Measurements from ENCODE around the gene INS. TPM values are rescaled to one million over a fixed set of nuclear protein-coding genes. Genes with fewer than 3 reads are reported as not detected.

INS gene
- total RNA-seq, 4 donors from 2014 or later: not detected

DNA sequence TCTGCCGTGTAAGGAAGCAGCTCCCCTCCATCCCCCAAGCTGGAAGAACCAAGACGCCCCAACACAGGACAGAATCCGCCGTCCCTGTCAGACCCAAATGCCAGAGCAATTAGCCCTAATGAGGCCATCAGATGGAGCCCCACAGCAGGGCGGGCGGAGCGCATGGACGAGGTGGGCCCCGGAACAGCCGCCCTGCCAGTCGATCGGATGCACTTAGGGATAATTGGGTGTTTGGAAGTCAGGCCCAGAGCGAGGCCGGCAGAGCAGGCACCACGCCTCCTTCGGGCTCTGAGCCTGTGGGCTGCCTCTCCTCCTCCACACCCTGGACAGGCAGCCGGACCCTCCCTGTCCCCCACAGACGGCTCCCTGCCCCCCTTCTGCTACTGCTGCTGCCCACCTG lies 16.1 kb upstream of the INS start:
- WGBS: 65% methylated on average over 18 of the region's 18 CpGs
- H3K27me3 ChIP-seq: peaks cover 0 to 68% (median 0%) of the 10 kb centered on the region in 4 donors

DNA sequence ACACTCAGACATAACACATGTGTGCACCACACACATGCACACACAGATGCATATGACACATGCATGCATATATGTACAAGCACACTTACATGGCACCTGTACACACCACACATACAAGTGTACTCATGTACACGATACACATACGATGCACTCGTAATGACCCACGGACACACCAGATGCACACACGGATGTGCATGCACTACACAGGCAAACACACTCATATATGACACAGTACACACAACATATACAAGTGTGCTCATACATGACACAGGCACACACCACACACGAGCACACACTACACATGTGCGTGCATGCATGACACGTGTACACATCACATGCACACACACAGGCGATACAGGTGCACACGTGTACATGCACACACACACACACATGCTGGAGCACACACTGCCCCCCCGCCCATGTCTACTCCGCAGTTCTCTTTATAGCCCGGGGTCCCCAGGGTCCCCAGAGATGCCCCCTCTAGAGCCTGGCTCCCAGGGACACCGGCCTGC lies 15.4 kb upstream of the INS start:
- Histone ChIP-seq H3K27ac (replicated peaks in 1 of 4) (no peak overlapping the region), H3K36me3 (no peaks in the 10 kb centered on the region), H3K9me3 (no peaks in the 10 kb centered on the region), H3K4me1 (no peaks in the 10 kb centered on the region), H3K4me3 (no peak overlapping the region), H3K27me3 (peaks cover 0 to 66% (median 0%) of the 10 kb centered on the region in 4 donors)
- intact Hi-C loops (cut with DNase I): no loop called here
- WGBS: 91% methylated on average over 14 of the region's 14 CpGs
- TF ChIP-seq POLR2A (IDR thresholded peaks at IDR 0.05; ENCODE audit: low read depth) (no peak), EP300 (IDR thresholded peaks at IDR 0.05) (no peak), POLR2AphosphoS5 (IDR thresholded peaks at IDR 0.05) (no peak)
- TF ChIP-seq, protein P1, sequence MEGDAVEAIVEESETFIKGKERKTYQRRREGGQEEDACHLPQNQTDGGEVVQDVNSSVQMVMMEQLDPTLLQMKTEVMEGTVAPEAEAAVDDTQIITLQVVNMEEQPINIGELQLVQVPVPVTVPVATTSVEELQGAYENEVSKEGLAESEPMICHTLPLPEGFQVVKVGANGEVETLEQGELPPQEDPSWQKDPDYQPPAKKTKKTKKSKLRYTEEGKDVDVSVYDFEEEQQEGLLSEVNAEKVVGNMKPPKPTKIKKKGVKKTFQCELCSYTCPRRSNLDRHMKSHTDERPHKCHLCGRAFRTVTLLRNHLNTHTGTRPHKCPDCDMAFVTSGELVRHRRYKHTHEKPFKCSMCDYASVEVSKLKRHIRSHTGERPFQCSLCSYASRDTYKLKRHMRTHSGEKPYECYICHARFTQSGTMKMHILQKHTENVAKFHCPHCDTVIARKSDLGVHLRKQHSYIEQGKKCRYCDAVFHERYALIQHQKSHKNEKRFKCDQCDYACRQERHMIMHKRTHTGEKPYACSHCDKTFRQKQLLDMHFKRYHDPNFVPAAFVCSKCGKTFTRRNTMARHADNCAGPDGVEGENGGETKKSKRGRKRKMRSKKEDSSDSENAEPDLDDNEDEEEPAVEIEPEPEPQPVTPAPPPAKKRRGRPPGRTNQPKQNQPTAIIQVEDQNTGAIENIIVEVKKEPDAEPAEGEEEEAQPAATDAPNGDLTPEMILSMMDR (IDR thresholded peaks at IDR 0.05): no peak
- DNase-seq (ENCODE audit: extremely low spot score): no peak

More for the DNA sequence above, 16.1 kb upstream of the INS start:
- no peaks in the 10 kb centered on the region for H3K4me1 ChIP-seq
- intact Hi-C loops (cut with DNase I): no loop called here
- TF ChIP-seq EP300 (IDR thresholded peaks at IDR 0.05) (no peak), POLR2AphosphoS5 (IDR thresholded peaks at IDR 0.05) (no peak), POLR2A (IDR thresholded peaks at IDR 0.05; ENCODE audit: low read depth) (no peak)
- TF ChIP-seq, protein P1 (IDR thresholded peaks at IDR 0.05): no peak
- H3K4me3 ChIP-seq: no peak overlapping the region
- H3K9me3 ChIP-seq: no peaks in the 10 kb centered on the region
- DNase-seq (ENCODE audit: extremely low spot score): no peak
- H3K36me3 ChIP-seq: no peaks in the 10 kb centered on the region
- H3K27ac ChIP-seq (replicated peaks in 1 of 4): no peak overlapping the region

- TF ChIP-seq POLR2A (IDR thresholded peaks at IDR 0.05; ENCODE audit: low read depth): no peak
- TF ChIP-seq, protein P1 (IDR thresholded peaks at IDR 0.05): no peak
- TF ChIP-seq POLR2AphosphoS5 (IDR thresholded peaks at IDR 0.05): no peak
- TF ChIP-seq EP300 (IDR thresholded peaks at IDR 0.05): no peak
- no peak overlapping the region for H3K4me3 ChIP-seq
- H3K27ac ChIP-seq (replicated peaks in 1 of 4): no peak overlapping the region
- H3K27me3 ChIP-seq: peaks cover 0 to 66% (median 0%) of the 10 kb centered on the region in 4 donors
- no peaks in the 10 kb centered on the region for H3K36me3 ChIP-seq
- intact Hi-C loops (cut with DNase I): no loop called here
- 67% methylated on average over 3 of the region's 13 CpGs for WGBS
- no peak for DNase-seq (ENCODE audit: extremely low spot score)
- H3K4me1 ChIP-seq: no peaks in the 10 kb centered on the region
- no peaks in the 10 kb centered on the region for H3K9me3 ChIP-seq
Observed at GRCh38 chr11:2175659-2176058, 14.7 kb upstream of the INS start.

DNA sequence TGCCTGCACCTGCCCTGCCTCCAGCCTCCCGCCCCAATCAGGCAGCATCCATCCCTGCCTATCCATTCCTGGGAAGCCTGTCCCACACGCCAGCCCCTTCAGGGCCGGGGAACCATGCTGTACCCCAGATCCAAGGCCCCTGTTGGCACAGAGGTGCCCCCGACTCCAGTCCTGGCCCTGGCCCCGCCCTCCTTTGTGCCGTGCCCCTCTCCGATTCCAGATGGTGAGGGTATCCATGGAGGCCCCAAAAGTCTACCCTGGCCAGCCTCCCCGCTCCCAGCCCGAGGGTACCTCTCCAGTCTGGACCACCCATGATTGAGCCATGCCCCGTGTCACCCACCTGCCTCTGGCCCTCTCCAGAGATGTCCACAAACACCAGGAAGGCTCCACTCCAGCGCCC lies 13.4 kb upstream of the INS start:
- intact Hi-C loops (cut with DNase I): no loop called here
- no peak overlapping the region for H3K27ac ChIP-seq (replicated peaks in 1 of 4)
- no peaks in the 10 kb centered on the region for H3K9me3 ChIP-seq
- DNase-seq (ENCODE audit: extremely low spot score): no peak
- 100% methylated on average over 10 of the region's 11 CpGs for WGBS
- H3K4me3 ChIP-seq: no peak overlapping the region
- no peaks in the 10 kb centered on the region for H3K4me1 ChIP-seq
- H3K36me3 ChIP-seq: no peaks in the 10 kb centered on the region
- H3K27me3 ChIP-seq: peaks cover 0 to 66% (median 0%) of the 10 kb centered on the region in 4 donors
- TF ChIP-seq EP300 (IDR thresholded peaks at IDR 0.05): no peak
- no peak for TF ChIP-seq POLR2A (IDR thresholded peaks at IDR 0.05; ENCODE audit: low read depth)
- TF ChIP-seq, protein P1 (IDR thresholded peaks at IDR 0.05): no peak
- TF ChIP-seq POLR2AphosphoS5 (IDR thresholded peaks at IDR 0.05): no peak

GRCh38 chr11:2173761-2174160 lies 12.8 kb upstream of the INS start:
- H3K4me3 ChIP-seq: no peak overlapping the region
- H3K27ac ChIP-seq (replicated peaks in 1 of 4): no peak overlapping the region
- no peaks in the 10 kb centered on the region for H3K4me1 ChIP-seq
- H3K27me3 ChIP-seq: peaks cover 0 to 66% (median 0%) of the 10 kb centered on the region in 4 donors
- H3K36me3 ChIP-seq: no peaks in the 10 kb centered on the region
- H3K9me3 ChIP-seq: no peaks in the 10 kb centered on the region
- no peak for DNase-seq (ENCODE audit: extremely low spot score)
- TF ChIP-seq EP300 (IDR thresholded peaks at IDR 0.05): no peak
- TF ChIP-seq POLR2A (IDR thresholded peaks at IDR 0.05; ENCODE audit: low read depth): no peak
- TF ChIP-seq, protein P1 (IDR thresholded peaks at IDR 0.05): no peak
- TF ChIP-seq POLR2AphosphoS5 (IDR thresholded peaks at IDR 0.05): no peak
- intact Hi-C loops (cut with DNase I): no loop called here
- 60% methylated on average over 4 of the region's 11 CpGs for WGBS

Measured in esophagus muscularis mucosa (tissue), 4 donors.